HG02870 (cell line): ENCODE results near the gene ZFYVE19.

ENCODE experiments used
- ATAC-seq: cut with Tn5 transposase; IDR thresholded peaks from one replicate; pipeline ENCODE4 v1.9.1; 2021; ENCODE audit warnings: mild to moderate bottlenecking, moderate library complexity; ENCODE audit not compliant: unreplicated experiment

Gene ZFYVE19

DNA sequence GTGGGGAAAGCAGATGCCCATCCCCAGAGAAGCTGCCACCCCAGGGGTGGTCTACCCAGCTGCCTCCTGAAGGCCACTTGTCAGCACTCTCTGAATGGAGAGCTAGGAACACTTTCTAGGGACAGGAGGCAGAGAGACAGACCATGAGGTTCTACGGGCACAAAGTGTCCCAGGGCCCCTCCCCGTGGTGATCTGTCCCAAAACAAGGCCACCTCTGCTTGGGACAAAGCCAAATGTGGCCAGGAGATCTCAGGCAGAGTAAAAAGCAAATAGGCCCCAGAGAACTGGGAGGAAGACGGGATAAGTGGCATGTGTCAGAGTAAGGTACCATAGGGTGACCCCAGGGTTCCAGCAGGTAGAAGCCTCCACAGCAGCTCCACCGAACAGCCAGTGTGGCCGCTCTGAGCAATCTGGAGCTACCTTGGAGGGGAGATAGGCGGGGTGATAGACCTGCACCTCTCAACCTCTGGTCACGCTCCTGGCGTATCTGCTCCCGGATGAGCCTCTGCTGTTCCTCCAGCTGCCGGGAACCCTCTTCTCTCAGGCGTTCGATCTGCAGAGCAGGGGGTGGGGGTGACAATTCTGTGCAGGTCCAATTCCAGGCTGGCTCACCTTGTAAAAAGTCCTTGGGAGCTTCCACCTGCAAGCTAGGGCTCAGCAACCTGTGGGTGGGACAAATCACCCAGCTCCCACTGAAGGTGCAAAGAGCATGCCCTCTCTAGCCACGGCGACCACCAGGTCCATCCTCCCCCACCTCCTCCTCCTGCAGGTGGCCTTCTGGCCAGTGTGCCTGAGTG lies 31.0 kb upstream of the ZFYVE19 start:
- ATAC-seq: no peak

DNA sequence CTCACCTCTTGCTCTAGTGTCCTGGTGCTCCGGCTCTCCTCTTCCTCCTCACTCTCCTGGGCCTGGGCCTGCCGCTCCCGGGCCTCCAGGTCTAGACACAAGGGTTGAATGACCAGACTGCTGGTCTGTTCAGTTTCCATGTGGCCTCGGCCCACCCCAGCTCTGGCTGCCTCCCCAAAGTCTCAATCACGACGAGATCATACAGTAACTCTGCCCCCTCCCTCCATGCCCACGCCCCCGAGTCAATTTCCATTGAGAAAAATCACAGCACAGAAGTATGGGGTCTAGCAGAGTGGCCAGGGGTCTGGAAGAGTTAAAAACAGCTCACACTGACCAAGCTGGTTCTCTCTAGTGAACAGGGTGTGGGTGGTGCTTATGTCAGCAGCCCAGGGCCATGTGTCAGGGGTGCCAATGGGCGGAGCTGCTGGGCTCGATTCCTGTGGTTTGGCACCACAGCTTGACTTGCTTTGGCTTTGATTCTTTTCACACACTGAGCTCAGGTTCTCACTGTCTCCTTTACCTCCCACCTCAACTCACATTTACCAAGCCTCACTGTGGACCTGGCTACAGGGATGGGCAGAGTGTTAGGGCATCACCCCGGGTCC lies 30.2 kb upstream of the ZFYVE19 start:
- no peak for ATAC-seq

DNA sequence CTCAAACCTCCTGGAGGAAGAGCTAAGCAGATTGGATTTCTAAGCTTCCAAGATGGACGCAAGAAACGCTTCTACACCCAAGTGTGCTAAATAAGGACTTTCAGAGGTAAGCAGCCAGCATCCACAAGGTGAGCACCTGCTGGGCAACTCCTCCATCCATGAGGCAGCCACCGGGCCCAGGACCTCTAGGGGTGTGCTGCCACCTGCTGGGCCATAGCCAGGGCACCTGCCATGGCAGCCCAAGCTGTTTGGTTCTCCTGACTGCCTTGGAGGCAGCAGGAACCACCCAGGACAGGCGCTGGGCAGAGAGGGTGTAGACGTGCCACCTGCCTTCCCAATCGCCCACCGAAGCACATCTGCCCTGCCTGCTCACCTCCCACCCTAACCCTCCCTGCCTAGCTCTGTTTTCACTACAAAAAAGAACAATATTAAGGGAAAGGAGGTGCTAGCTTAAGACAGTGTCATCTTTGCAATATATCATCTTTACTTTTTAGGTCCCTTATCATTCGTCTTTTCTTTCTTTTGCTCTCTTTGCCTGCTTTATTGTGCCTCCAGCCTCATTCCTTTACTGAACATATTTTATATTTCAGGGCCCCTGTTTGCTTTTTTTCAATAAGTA lies 24.2 kb upstream of the ZFYVE19 start:
- ATAC-seq: no peak

DNA sequence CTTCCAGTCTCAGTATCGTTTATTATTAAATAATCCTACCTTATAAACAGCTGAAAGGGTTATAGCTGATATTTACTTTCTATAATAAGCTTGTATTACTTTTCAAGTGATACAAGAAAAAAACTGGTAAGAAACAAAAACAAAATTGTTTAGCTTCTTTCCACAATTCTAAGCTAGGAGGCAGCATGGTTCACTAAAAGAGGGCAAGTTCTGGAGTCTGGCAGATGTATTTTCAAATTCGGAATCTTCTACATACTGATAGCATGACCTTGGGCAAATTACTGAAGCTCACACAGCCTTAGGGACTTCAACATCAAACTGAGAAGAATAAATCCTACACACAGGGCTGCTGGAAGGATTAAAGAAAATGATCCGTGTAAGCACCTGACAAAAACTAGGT lies 21.7 kb upstream of the ZFYVE19 start:
- no peak for ATAC-seq

DNA sequence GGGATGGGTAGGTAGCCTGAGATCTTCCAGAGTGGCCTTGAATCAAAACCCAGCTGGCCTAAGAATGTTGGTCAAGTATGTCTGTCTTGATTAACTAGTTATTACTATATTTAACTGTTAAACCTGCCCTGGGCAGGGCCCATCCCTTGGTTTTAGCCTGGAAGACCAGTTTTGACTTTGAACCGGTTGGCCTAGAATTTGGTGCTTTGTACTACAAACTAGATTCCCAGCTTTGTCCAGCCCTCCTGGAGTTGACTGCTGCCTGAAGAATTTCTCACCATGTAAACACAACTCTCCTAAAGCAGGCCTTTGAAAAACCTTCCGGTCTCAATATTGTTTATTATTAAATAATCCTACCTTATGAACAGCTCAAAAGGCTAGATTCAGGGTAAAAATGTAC lies 21.1 kb upstream of the ZFYVE19 start:
- no peak for ATAC-seq

DNA sequence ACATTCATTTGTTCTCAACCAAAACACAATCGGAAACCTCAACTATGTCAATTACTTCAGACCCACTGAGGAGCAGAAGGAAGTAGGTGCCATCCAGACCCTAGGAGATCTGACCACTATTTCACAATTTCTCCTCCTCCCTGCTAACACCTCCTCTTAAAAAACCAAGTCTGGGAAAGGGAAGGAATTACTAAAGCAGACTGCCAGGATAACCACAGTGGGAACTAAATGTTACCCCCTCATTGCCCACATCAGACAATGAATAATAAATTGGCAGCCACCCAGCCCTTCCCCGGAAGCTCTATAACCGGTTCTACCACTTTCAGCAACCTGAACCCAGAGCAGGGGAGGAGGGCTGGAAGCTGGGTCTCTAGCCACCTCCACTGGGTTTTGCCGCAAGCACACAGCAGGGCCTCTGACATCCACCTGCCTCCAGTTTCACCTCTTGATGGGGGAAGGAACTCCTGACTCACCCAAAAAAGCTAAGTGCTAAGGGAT lies 19.5 kb upstream of the ZFYVE19 start:
- ATAC-seq: no peak

DNA sequence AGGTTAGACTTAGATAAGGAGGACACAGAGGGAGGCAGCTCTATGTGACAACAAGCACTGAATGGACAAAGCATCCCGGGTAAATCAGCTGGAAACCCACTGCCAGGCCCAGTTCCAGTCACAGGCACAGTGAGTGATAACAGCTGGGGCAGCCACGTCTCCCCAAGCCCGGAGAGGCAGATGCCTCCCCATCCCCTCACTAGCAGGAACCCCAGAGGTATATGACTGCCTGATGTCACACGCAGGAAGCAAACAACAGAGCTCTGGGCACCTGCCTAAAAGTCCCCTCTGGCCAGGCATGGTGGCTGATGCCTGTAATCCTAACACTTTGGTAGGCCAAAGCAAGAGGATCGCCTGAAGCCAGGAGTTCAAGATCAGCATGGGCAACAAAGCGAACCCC lies 18.9 kb upstream of the ZFYVE19 start:
- ATAC-seq: no peak

DNA sequence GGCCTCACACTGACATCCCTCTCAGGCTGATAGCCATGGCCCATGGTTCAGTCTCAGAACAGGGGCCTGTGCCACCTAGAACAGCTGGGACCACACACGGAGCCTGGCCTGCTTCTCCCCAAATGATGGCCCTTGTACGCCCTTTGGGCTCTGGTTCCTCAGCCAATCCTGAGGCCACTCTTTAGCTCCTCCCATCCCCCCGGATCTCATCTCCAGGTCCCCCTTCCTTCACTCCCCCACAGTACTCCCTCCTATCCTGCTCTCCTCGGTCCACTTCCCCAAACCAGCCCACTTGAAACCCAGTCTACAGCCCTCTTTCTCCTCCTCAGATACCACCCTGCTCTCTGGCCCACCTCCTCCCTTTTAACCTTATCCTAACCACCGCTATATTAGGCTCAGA lies 17.8 kb upstream of the ZFYVE19 start:
- no peak for ATAC-seq

DNA sequence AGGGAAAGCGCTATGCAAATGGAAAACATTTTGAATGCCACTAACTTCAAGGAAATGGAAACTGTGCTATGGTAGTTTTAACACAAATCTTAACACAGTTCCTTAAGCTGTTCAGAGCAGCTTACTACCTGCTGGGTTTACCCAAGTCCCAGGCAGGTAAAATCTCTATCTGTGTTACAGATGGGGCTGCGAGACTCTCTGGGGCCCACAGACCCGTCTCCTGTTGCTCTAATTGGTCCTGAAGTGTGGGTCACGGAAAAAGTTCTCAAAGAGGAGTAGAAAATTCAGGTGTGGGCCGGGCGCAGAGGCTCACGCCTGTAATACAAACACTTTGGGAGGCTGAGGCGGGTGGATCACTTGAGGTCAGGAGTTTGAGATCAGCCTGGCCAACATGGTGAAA lies 16.9 kb upstream of the ZFYVE19 start:
- ATAC-seq: no peak

DNA sequence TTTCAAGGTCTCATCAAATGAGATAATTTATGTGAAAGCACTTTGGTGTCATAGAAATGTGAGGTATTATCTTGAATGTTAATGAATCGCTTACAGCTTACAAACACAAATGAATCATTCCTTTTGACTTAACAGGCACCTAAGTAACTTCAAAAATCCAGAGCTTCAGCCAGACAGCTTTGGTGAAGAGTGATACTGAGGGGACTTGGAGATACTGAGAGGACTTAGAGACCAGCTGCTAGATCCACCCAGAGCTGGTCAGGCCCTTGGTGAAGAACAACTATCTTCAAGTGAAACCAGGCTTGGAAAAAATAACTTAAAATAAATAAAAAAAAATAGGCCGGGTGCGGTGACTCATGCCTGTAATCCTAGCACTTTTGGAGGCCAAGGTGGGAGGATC lies 16.2 kb upstream of the ZFYVE19 start:
- no peak for ATAC-seq

DNA sequence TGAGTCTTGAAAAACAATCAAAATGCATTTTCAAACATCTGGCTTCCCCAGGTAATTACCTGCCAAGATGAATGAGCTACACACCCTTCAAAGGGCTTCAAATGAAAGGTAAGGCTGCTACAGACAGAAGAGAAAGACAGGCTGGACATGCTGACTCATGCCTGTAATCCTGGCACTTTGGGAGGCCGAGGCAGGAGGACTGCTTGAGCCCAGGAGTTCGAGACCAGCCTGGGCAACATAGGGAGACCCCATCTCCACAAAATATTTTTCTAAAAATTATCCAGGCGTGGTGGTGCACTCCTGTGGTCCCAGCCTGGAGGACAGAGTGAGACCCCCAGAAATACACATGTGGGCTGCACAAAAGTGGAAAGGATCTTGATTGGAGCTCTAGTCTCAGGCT lies 14.5 kb upstream of the ZFYVE19 start:
- ATAC-seq: no peak

DNA sequence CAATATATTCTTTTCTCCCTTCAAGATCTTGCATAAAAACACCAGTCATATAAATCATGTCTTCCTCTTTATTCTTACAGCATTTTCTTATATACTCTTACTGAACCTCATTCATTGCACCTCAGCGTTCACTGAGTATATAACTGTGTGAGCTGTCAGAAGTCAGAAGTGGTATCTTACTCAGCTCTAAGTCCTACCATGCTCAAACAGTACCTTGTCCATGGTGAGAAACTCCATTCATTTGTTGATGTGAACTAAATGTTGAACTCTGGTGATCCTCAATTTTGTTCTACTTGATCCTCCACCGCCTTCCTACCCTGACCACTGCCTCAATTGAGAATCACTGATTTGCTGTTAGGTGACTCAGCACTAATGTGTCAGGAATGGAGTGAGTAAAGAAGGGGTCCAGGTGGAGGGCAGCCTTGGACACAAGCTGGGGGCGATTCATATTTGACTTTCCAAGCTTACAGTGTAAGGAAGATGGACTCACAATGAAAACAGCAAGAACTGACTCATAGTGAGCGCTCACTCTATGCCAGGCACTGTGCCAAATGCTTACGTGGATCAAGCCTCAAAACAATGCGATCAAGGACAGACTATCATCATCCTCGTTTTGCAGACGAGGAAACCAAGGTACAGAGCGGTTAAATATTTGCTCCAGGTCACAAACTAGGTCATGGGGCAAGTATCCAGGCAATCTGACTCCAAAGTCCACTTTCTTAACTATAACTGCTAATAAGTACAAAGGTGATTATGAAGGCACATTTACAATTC lies 13.5 kb upstream of the ZFYVE19 start:
- no peak for ATAC-seq

DNA sequence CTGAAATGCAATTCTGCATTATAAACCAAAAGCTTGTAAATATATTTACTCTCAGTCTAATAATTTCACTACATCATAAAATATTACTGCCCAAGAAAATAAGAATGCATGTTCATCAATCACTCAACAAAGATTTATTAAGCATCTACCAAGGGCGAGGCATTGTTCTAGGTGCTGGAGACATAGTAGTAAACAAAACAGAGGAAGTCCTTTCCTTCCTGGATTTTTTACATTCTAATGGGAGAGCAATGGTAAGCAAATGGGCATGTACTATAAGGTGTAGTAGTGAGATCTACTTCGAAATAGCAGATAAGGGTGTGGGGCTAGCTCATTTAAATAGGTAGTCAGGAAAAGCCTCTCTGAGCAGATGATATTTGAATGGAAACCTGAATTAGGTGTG lies 10.8 kb upstream of the ZFYVE19 start:
- ATAC-seq: no peak

DNA sequence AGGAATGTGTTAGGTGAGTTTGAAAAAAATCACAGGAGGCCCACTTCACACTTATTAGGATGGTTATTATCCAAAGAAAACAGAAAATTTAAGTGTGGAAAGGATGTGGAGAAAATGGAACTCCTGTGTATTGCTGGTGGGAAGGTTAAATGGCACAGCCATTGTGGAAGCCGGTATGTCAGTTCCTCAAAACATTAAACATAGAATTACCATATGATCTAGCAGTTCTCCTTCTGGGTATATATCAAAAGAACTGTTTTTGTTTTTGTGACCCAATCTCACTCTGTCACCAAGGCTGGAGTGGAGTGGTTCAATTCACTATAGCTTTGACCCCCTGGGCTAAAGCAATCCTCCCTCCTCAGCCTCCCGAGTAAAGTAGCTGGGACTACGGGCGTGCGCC lies 10.4 kb upstream of the ZFYVE19 start:
- ATAC-seq: no peak

DNA sequence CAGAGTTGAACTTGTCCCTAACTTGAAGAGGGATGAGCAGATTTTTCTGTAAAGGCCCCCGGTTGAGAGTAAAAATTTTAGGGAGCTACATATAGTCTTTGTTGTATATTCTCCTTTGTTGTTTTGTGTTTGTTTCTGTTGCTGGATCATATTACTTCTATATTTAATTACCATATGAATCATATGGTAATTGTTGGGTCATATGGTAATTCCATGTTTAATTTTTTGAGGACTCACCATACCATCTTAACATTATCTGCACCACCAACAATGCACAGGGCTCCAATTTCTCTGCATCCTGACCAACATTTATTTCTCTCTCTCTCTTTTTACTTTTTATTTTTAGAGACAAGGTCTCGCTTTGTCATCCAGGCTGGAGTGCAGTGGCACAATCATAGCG lies 7.4 kb upstream of the ZFYVE19 start:
- ATAC-seq: no peak

DNA sequence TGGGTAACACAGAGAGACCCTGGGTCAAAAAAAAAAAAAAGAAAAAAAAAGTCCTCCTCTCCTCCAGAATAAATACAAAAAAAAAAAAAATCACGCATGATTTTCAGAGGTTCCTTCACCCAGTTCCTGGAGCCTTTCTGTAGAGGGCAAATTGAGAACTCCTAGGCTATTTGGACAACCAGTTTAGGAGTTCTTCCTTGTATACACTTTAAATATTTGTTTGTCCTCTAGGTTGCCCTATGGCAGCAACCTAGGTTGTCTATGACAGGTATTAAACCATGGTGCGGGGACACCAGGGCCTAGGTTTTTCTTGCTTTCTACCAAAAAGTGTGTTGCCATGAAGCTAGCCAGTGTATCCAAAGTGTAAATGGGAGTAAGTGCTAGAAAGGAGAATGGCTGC lies 3.8 kb upstream of the ZFYVE19 start:
- no peak for ATAC-seq

DNA sequence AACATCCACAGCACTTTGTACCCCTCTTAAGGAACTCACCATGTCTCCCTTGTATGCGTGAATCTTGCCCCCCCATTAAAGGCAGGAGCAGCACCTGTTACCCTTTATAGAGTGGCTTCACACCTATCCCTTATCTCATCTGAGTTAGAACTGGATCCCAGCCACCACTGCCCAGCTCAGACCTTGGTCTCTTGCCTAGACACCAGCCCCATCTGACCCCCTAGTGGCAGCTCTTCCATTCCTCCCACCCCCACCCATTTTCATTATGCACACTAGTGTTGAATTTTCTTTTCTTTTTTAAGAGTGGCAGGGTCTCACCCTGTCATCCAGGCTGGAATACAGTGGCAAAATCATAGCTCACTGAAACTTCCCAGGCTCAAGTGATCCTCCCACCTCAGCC lies 3.2 kb upstream of the ZFYVE19 start:
- no peak for ATAC-seq

DNA sequence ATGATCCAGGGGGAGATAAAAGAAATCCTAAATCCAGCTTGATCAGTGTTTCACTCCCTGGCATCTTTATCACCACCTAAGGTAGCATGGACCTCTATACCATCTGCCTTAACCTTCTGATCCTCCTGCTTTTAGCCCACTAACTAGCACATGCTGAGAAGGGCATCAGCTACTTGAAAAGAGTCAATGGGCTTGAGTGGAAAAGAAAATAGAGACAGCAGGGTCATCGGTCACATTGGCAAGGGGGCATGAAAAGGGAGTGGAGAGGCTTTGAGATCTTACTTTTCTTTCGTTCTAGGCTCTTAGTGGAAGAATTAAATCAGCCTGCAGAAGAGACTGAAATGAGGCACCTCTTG lies 239 bp upstream of the ZFYVE19 start:
- no peak for ATAC-seq

DNA sequence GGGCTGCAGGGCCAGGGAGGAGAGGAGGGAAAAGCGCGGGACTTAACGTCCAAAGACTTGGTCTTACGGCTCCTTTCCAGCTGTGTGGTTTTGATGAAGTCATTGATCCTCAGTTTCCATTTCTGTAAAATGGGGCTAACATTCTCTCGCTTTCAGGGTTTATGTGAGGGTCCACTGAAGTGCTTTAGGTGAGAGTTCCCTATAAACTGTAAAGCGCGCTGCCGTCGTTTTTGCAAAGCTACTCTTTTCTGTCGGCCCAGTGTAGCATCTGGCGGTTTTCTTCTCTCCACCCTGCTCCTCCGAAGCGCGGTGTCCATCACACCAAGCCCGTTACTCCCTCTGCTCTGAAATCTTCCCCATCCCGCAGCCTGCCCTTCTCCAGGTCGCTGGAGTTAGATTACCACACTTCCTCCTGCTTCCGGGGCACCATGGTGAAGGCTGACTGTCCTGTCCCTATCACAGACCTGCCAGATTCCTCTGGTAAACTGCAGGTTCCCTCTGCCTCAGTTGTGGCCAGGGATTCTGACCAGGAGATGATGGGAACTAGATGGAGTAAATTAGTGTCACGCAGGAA lies 1.1 kb downstream of the ZFYVE19 start:
- ATAC-seq: no peak

DNA sequence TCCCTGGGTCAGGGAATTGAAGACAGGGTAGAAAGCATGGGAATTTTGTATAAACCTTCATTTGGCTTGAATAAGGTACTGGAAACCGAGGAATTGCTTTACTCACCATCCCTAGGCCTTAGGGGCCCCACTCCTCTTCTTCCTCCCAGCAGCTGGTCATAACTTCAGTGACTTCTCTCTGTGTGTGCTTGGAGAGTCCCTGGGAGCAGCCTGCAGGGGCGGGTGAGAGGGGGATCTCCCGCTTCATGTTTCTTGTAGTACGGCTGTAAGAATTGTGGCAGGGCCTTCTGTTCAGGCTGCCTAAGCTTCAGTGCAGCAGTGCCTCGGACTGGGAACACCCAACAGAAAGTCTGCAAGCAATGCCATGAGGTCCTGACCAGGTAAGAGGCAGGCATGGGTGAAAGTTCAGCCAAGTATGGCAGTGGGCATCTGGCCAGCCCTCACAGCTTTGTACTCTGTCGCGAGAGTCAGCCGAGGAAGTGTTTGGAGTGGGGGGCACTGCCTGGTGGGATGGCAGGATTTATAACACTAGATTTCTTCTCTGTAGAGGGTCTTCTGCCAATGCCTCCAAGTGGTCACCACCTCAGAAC lies 2.1 kb downstream of the ZFYVE19 start:
- ATAC-seq: no peak
